HUES6 (cell line): ENCODE results near the gene OR8B8.
"Not testable (repeated sequence)": the region's sequence is repeated elsewhere in the genome, so short reads cannot be mapped to it uniquely, and the experiment has no call there.

Experiments used
- H3K27ac ChIP-seq: 2 replicates; pipeline ENCODE4 v1.7.0; 2013; ENCODE audit warnings: low read depth, mild to moderate bottlenecking, low read length, inconsistent platforms
- H3K27me3 ChIP-seq: 2 replicates; pipeline ENCODE4 v1.6.1; 2013; ENCODE audit warnings: low read length; ENCODE audit not compliant: control insufficient read depth, insufficient read depth
- H3K36me3 ChIP-seq: 2 replicates; pipeline ENCODE4 v1.6.1; 2013; ENCODE audit warnings: low read length; ENCODE audit not compliant: control insufficient read depth, insufficient read depth
- H3K4me1 ChIP-seq: 2 replicates; pipeline ENCODE4 v1.6.1; 2013; ENCODE audit warnings: low read length; ENCODE audit not compliant: control insufficient read depth, insufficient read depth
- H3K4me3 ChIP-seq: 2 replicates; pipeline ENCODE4 v1.5.1; 2013; ENCODE audit warnings: low read depth, low read length
- H3K9ac ChIP-seq: one replicate; pipeline ENCODE4 v1.6.1; 2013; ENCODE audit warnings: mild to moderate bottlenecking, low read length
- H3K9me3 ChIP-seq: 2 replicates; pipeline ENCODE4 v1.6.1; 2013; ENCODE audit warnings: low read depth, low read length; ENCODE audit not compliant: control insufficient read depth, insufficient read depth

Gene OR8B8

DNA sequence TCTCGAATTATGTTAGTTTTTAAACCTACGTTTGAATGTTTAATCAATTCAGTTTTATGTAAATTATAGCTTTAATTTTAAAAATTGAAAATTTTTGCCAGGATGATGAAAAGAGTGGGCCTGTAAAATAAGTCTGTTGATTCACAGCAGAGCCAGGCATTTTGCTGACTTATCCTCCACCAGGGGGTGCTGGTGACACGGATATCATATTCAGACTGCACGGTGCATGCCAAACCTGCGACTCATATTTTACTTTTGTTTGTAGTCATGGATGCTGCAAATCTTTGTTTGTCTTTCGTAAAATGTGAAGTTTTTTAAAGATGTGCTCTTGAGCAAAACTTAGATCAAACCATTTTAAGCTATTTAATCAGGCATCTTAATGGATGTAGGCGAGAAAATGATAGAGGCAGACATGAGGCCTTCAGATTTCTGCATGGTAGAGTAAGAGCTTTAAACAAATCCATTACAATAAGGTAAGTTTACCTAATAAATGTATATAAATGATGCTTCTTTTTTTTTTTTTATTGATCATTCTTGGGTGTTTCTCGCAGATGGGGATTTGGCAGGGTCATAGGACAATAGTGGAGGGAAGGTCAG is 43.1 kb downstream of the OR8B8 start:
- Histone ChIP-seq H3K9ac (no peak overlapping the region), H3K27ac (no peak overlapping the region), H3K36me3 (no peaks in the 10 kb centered on the region), H3K9me3 (peaks cover 6% of the 10 kb centered on the region; the same call in 1 of the 2 replicates), H3K4me1 (no peaks in the 10 kb centered on the region), H3K4me3 (no peak overlapping the region), H3K27me3 (no peaks in the 10 kb centered on the region)

DNA sequence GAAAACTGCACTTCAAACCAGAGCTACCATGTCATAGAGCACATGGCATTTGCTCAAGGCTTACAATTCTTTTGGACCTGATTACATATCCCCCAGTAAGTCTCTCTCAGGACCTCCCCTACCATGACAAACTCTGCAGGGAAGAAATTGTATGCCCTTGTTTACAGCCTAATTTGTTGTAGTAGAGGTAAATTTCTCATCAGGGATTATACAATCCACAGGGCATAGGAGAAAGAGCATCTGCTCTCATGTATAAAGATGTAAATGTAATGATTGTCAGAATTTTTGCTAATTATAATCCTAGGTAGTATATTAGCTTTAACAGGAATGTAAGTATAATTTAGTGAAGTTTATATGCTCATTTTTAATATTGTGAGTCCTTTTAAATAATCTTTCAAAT is 46.6 kb downstream of the OR8B8 start, which contains the start of gene OR8B3:
OR8B3 (minus strand) TSS at position 101 of the 400 bp plus-strand sequence. CDS start 1,673 bp downstream, outside the sequence.
- H3K36me3 ChIP-seq: no peaks in the 10 kb centered on the region
- no peak within 1 kb of the TSS for H3K9ac ChIP-seq
- H3K9me3 ChIP-seq: no peaks in the 10 kb centered on the region
- no peaks in the 10 kb centered on the region for H3K27me3 ChIP-seq
- no peak within 1 kb of the TSS for H3K4me3 ChIP-seq
- H3K4me1 ChIP-seq: no peaks in the 10 kb centered on the region
- no peak within 1 kb of the TSS for H3K27ac ChIP-seq

DNA sequence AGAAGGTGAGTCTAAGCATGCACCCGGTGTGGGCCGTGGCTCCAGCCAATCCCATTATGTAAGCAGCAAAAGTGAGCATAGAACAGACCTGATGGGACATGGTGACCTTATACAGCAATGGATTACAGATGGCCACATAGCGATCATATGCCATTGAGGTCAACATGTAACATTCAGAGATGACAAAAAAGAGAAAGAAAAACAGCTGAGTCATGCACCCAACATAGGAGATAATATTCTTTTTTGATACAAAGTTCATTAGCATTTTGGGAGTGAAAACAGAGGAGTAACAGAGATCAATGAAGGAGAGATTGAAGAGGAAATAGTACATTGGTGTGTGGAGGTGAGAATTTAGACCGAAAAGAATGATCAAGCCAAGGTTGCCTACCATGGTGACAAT is 48.6 kb downstream of the OR8B8 start:
- not testable (repeated sequence) for H3K27ac ChIP-seq, H3K27me3 ChIP-seq, H3K9ac ChIP-seq, H3K36me3 ChIP-seq, H3K4me1 ChIP-seq, H3K4me3 ChIP-seq, H3K9me3 ChIP-seq

DNA sequence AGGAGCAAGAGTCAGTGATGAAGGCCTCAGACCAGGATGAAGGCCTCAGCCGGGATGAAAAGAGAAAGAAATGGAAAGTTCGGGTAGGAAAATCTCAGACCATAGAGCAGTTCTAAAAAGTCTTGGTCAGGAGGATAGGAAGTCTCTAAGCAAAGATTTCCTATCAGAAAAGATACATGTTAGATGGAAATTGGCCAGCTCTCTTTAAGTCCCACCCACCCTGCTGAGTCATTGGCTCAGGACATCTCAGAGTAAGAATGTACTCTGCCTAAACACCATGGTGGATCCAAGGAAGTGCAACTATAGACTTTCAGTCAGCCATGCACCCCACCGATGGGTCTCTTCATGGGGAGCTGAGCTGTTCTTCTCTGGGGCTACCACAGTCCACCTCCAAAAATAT is 51.1 kb downstream of the OR8B8 start:
- H3K9ac ChIP-seq: no peak overlapping the region
- H3K27me3 ChIP-seq: no peaks in the 10 kb centered on the region
- no peak overlapping the region for H3K27ac ChIP-seq
- H3K9me3 ChIP-seq: no peaks in the 10 kb centered on the region
- H3K4me1 ChIP-seq: no peaks in the 10 kb centered on the region
- H3K36me3 ChIP-seq: no peaks in the 10 kb centered on the region
- no peak overlapping the region for H3K4me3 ChIP-seq
